ENCODE data around the gene DAP. TPM values are rescaled to one million over a fixed set of nuclear protein-coding genes. Genes with fewer than 3 reads are reported as not detected.

The DAP gene
- total RNA-seq, 1 experiment from 2014 or later: 108 TPM

DNA sequence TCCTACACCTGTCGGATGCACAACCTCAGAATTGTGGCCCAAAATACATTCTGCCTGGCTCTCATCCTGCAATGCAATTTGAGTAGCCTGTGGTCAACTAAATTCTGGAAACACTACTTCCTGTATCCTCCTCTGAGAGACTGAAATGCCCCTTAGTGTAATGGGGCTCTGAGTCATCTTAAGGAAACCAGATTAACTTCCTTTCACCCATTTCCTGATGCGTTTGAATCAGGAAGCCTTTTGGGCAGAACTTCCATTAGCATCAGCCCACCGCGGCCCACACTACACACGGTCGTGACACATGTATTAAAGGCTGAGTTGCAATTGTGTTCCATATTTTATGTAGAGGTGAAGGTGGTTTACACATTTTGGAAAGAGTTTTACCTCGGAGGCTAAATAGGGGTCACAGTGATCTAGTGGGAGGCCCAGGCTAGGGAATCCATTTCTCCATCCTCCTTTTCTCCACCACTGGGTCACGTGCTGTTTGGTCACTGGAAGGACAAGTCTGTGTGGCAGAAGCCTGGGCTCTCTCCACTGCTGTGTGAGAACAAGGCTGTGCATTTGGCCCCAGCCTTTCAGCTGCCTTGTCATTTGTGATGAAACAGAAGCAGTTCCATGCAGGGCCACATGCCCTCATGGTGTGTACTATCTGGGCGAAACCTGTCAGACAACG lies 55.9 kb downstream of the DAP start:
- TF ChIP-seq POLR2AphosphoS5 (IDR thresholded peaks at IDR 0.05; ENCODE audit: low read depth, low read length): no peak
- no peak for TF ChIP-seq TCF7L2 (IDR thresholded peaks at IDR 0.05; ENCODE audit: low read depth, low read length)
- no peak for TF ChIP-seq CTCF (IDR thresholded peaks at IDR 0.05)
- no peak for TF ChIP-seq SIN3A (IDR thresholded peaks at IDR 0.05; ENCODE audit: borderline replicate concordance, insufficient read depth, low read depth, low read length)
- TF ChIP-seq, protein P1, sequence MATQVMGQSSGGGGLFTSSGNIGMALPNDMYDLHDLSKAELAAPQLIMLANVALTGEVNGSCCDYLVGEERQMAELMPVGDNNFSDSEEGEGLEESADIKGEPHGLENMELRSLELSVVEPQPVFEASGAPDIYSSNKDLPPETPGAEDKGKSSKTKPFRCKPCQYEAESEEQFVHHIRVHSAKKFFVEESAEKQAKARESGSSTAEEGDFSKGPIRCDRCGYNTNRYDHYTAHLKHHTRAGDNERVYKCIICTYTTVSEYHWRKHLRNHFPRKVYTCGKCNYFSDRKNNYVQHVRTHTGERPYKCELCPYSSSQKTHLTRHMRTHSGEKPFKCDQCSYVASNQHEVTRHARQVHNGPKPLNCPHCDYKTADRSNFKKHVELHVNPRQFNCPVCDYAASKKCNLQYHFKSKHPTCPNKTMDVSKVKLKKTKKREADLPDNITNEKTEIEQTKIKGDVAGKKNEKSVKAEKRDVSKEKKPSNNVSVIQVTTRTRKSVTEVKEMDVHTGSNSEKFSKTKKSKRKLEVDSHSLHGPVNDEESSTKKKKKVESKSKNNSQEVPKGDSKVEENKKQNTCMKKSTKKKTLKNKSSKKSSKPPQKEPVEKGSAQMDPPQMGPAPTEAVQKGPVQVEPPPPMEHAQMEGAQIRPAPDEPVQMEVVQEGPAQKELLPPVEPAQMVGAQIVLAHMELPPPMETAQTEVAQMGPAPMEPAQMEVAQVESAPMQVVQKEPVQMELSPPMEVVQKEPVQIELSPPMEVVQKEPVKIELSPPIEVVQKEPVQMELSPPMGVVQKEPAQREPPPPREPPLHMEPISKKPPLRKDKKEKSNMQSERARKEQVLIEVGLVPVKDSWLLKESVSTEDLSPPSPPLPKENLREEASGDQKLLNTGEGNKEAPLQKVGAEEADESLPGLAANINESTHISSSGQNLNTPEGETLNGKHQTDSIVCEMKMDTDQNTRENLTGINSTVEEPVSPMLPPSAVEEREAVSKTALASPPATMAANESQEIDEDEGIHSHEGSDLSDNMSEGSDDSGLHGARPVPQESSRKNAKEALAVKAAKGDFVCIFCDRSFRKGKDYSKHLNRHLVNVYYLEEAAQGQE (IDR thresholded peaks at IDR 0.05; ENCODE audit: insufficient read depth in 1 of 2, low read depth in 2 of 2, low read length in 1 of 2): no peak
- BruUV-seq (replicated peaks): no TSS peak
- ChIA-PET CTCF (no interaction called here), POLR2A (interaction anchor here (0.6 kb wide), 1 partner anchor 216 kb away, joined by 20 read pairs; no protein-coding TSS in a partner anchor)
- H3K27me3 ChIP-seq (ENCODE audit: control insufficient read depth, insufficient read depth, low read length): no peaks in the 10 kb centered on the region
- no peak overlapping the region for H3K4me3 ChIP-seq (ENCODE audit: low read depth in 2 of 2, low read length in 2 of 2)
- H3K36me3 ChIP-seq (ENCODE audit: control insufficient read depth, insufficient read depth, low read length): no peaks in the 10 kb centered on the region
- no peaks in the 10 kb centered on the region for H3K9me3 ChIP-seq (ENCODE audit: control insufficient read depth, insufficient read depth, low read depth, low read length)
- peaks cover 12% of the 10 kb centered on the region for H3K4me1 ChIP-seq (ENCODE audit: control insufficient read depth, insufficient read depth, low read length)
- no peak overlapping the region for H3K27ac ChIP-seq (ENCODE audit: low read length)
- DNase-seq (ENCODE audit: low read depth, low spot score) (no peak), ATAC-seq (no peak)
- intact Hi-C loops (cut with micrococcal nuclease; ENCODE audit: unreplicated experiment) (no loop called here), in situ Hi-C loops (cut with HindIII; ENCODE audit: low pct_unique_long_range_greater_than_20kb, low sequenced_read_pairs) (no loop called here)

DNA sequence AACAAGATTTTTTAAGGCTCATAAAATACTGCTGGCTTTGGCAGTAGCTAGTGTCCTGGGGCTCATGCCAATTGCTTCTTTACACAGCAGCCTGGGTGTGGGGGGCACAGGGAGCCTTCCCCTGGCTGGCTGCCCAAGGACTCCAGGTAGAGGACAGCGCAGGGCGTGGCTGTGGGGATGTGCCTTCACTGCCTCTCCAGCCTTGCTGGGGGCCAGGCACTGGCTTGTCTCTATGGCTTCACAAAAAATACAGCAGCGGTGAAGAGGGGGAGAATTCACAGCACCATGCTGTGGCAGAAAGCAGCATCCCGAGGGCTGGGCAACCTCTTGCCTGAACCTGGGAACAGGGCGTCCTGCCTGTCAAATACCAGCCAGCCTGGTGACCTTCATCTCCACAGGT lies 57.4 kb downstream of the DAP start:
- Histone ChIP-seq H3K27me3 (ENCODE audit: control insufficient read depth, insufficient read depth, low read length) (no peaks in the 10 kb centered on the region), H3K36me3 (ENCODE audit: control insufficient read depth, insufficient read depth, low read length) (no peaks in the 10 kb centered on the region), H3K4me3 (ENCODE audit: low read depth in 2 of 2, low read length in 2 of 2) (no peak overlapping the region), H3K9me3 (ENCODE audit: control insufficient read depth, insufficient read depth, low read depth, low read length) (no peaks in the 10 kb centered on the region), H3K4me1 (ENCODE audit: control insufficient read depth, insufficient read depth, low read length) (peaks cover 12% of the 10 kb centered on the region), H3K27ac (ENCODE audit: low read length) (no peak overlapping the region)
- intact Hi-C loops (cut with micrococcal nuclease; ENCODE audit: unreplicated experiment): no loop called here
- TF ChIP-seq TCF7L2 (IDR thresholded peaks at IDR 0.05; ENCODE audit: low read depth, low read length): no peak
- no peak for TF ChIP-seq CTCF (IDR thresholded peaks at IDR 0.05)
- no peak for TF ChIP-seq POLR2AphosphoS5 (IDR thresholded peaks at IDR 0.05; ENCODE audit: low read depth, low read length)
- TF ChIP-seq, protein P1 (IDR thresholded peaks at IDR 0.05; ENCODE audit: insufficient read depth in 1 of 2, low read depth in 2 of 2, low read length in 1 of 2): no peak
- TF ChIP-seq SIN3A (IDR thresholded peaks at IDR 0.05; ENCODE audit: borderline replicate concordance, insufficient read depth, low read depth, low read length): no peak
- DNase-seq (ENCODE audit: low read depth, low spot score) (no peak), ATAC-seq (no peak)
- in situ Hi-C loops (cut with HindIII; ENCODE audit: low pct_unique_long_range_greater_than_20kb, low sequenced_read_pairs): no loop called here
- CTCF ChIA-PET: interaction anchor here (0.6 kb wide), 2 partner anchors 98 to 280 kb away, joined by 3 read pairs; no protein-coding TSS in a partner anchor
- POLR2A ChIA-PET: no interaction called here
- no TSS peak for BruUV-seq (replicated peaks)
